PFSK-1 (cell line): Measurements from ENCODE around the gene PPP6R1.
A peak's percentile ranks its signal among the peaks of the same experiment; 100 is the strongest.

Experiments used
- FOXP2 ChIP-seq: optimal IDR thresholded peaks from 2 replicates; pipeline ENCODE3; 2011; ENCODE audit warnings: borderline replicate concordance, control low read depth, inconsistent platforms; ENCODE audit not compliant: insufficient read depth; ENCODE audit errors: extremely low read length, extremely low read depth
- POLR2AphosphoS5 ChIP-seq: IDR thresholded peaks from 2 replicates; pipeline ENCODE4 v1.6.1; 2012; ENCODE audit warnings: low read depth, mild to moderate bottlenecking, control low read depth, low read length, moderate library complexity
- REST ChIP-seq, 2 experiments: IDR thresholded peaks; 2 replicates each; pipeline versions ENCODE4 v1.6.1 to v1.8.0; 2011 to 2012; ENCODE audit warnings: low read depth in 2 of 2, low read length in 2 of 2, control low read depth in 1 of 2, inconsistent platforms in 1 of 2, mild to moderate bottlenecking in 1 of 2, moderate library complexity in 1 of 2; ENCODE audit not compliant: insufficient read depth in 1 of 2
- SIN3A ChIP-seq: IDR thresholded peaks from 2 replicates; pipeline ENCODE4 v1.6.1; 2012; ENCODE audit warnings: mild to moderate bottlenecking, low read length, moderate library complexity, borderline replicate concordance; ENCODE audit not compliant: insufficient read depth
- TAF1 ChIP-seq: IDR thresholded peaks from 2 replicates; pipeline ENCODE4 v1.6.1; 2012; ENCODE audit warnings: low read length, control low read depth, borderline replicate concordance; ENCODE audit not compliant: insufficient read depth

PPP6R1 gene

GRCh38 chr19:55283548-55284377 lies 24.9 kb upstream of the PPP6R1 start, which contains the start of gene BRSK1:
BRSK1 (plus strand) TSS chr19:55283997; CDS start chr19:55284443, 446 bp downstream.
- TF ChIP-seq SIN3A, result no peak
- no peak for TF ChIP-seq FOXP2

GRCh38 chr19:55279770-55280643 lies 21.2 kb upstream of the PPP6R1 start, which contains the start of gene HSPBP1:
HSPBP1 (minus strand) TSS chr19:55280110; CDS start chr19:55279608, 502 bp downstream.
- TF ChIP-seq REST (IDR thresholded peaks at IDR 0.05; ENCODE audit: insufficient read depth in 1 of 2, low read depth in 2 of 2, low read length in 2 of 2) (0 out of 4 replicates have a peak, but pooled peaks have one; percentile 9 to 38), POLR2AphosphoS5 (no peak; the same call in 1 of the 2 replicates), SIN3A (peak; percentile 67; the same call in 1 of the 2 replicates), TAF1 (no peak), FOXP2 (peak; percentile 72)

- TF ChIP-seq FOXP2 (no peak), TAF1 (no peak), REST (IDR thresholded peaks at IDR 0.05; ENCODE audit: insufficient read depth in 1 of 2, low read depth in 2 of 2, low read length in 2 of 2) (no peak), SIN3A (no peak), POLR2AphosphoS5 (no peak)
These were observed 20.5 kb upstream of the PPP6R1 start for GRCh38 chr19:55279340-55279739.

GRCh38 chr19:55278391-55279135 lies 19.7 kb upstream of the PPP6R1 start:
- TF ChIP-seq REST (IDR thresholded peaks at IDR 0.05; ENCODE audit: insufficient read depth in 1 of 2, low read depth in 2 of 2, low read length in 2 of 2) (no peak), FOXP2 (no peak), SIN3A (no peak), TAF1 (no peak), POLR2AphosphoS5 (no peak)

GRCh38 chr19:55277494-55277893 lies 18.7 kb upstream of the PPP6R1 start:
- TF ChIP-seq FOXP2 (no peak), POLR2AphosphoS5 (no peak), TAF1 (no peak), SIN3A (no peak), REST (IDR thresholded peaks at IDR 0.05; ENCODE audit: insufficient read depth in 1 of 2, low read depth in 2 of 2, low read length in 2 of 2) (no peak)
